ENCODE results near the gene MMP17. TPM values are rescaled to one million over a fixed set of nuclear protein-coding genes. Genes with fewer than 3 reads are reported as not detected.

Gene MMP17
- total RNA-seq, 1 experiment from 2014 or later: 0.61 TPM

GRCh38 chr12:131867891-131868675 is 39.9 kb downstream of the MMP17 start:
- peaks cover 43% of the 10 kb centered on the region for H3K4me1 Mint-ChIP-seq (ENCODE audit: low read depth, unreplicated experiment)
- H3K36me3 Mint-ChIP-seq (ENCODE audit: insufficient read depth, unreplicated experiment): no peaks in the 10 kb centered on the region
- TF ChIP-seq CTCF (IDR thresholded peaks at IDR 0.05; ENCODE audit: unreplicated experiment): no peak
- DNase-seq: no peak
- intact Hi-C loops (cut with micrococcal nuclease; ENCODE audit: unreplicated experiment): no loop called here
- no TSS peak for BruUV-seq (replicated peaks)
- H3K27ac Mint-ChIP-seq (ENCODE audit: unreplicated experiment): no peak overlapping the region
- no peak overlapping the region for H3K4me3 Mint-ChIP-seq (ENCODE audit: low read depth, unreplicated experiment)
- CTCF ChIA-PET: interaction anchor here (0.7 to 1.4 kb wide), 2 partner anchors 15 to 849 kb away, joined by 3 to 4 read pairs; no protein-coding TSS in a partner anchor
- no peaks in the 10 kb centered on the region for H3K9me3 Mint-ChIP-seq (ENCODE audit: low read depth, unreplicated experiment)
- no peaks in the 10 kb centered on the region for H3K27me3 Mint-ChIP-seq (ENCODE audit: unreplicated experiment)

- BruUV-seq (replicated peaks): no TSS peak
- Mint-ChIP-seq H3K36me3 (ENCODE audit: insufficient read depth, unreplicated experiment) (no peaks in the 10 kb centered on the region), H3K27ac (ENCODE audit: unreplicated experiment) (peak overlapping the region; percentile 23), H3K27me3 (ENCODE audit: unreplicated experiment) (no peaks in the 10 kb centered on the region), H3K9me3 (ENCODE audit: low read depth, unreplicated experiment) (no peaks in the 10 kb centered on the region), H3K4me3 (ENCODE audit: low read depth, unreplicated experiment) (no peak overlapping the region), H3K4me1 (ENCODE audit: low read depth, unreplicated experiment) (peaks cover 38% of the 10 kb centered on the region)
- DNase-seq: peak; percentile 56
- CTCF ChIA-PET: interaction anchor here (0.9 kb wide), 1 partner anchor 67 kb away, joined by 3 read pairs; no protein-coding TSS in a partner anchor
- no peak for TF ChIP-seq CTCF (IDR thresholded peaks at IDR 0.05; ENCODE audit: unreplicated experiment)
- intact Hi-C loops (cut with micrococcal nuclease; ENCODE audit: unreplicated experiment): no loop called here
These were observed 41.8 kb downstream of the MMP17 start for GRCh38 chr12:131869871-131870418.

- Mint-ChIP-seq H3K27me3 (ENCODE audit: unreplicated experiment) (no peaks in the 10 kb centered on the region), H3K36me3 (ENCODE audit: insufficient read depth, unreplicated experiment) (no peaks in the 10 kb centered on the region), H3K9me3 (ENCODE audit: low read depth, unreplicated experiment) (no peaks in the 10 kb centered on the region), H3K4me3 (ENCODE audit: low read depth, unreplicated experiment) (no peak overlapping the region), H3K27ac (ENCODE audit: unreplicated experiment) (peak overlapping the region; percentile 49), H3K4me1 (ENCODE audit: low read depth, unreplicated experiment) (peaks cover 29% of the 10 kb centered on the region)
- CTCF ChIA-PET: interaction anchor here (1.0 kb wide), 1 partner anchor 20 kb away, joined by 3 read pairs; no protein-coding TSS in a partner anchor
- intact Hi-C loops (cut with micrococcal nuclease; ENCODE audit: unreplicated experiment): no loop called here
- no TSS peak for BruUV-seq (replicated peaks)
- TF ChIP-seq CTCF (IDR thresholded peaks at IDR 0.05; ENCODE audit: unreplicated experiment): no peak
- DNase-seq: no peak
These were observed 43.5 kb downstream of the MMP17 start for GRCh38 chr12:131871677-131872076.

GRCh38 chr12:131872154-131873051 is 44.2 kb downstream of the MMP17 start:
- H3K27me3 Mint-ChIP-seq (ENCODE audit: unreplicated experiment): no peaks in the 10 kb centered on the region
- no peaks in the 10 kb centered on the region for H3K36me3 Mint-ChIP-seq (ENCODE audit: insufficient read depth, unreplicated experiment)
- no TSS peak for BruUV-seq (replicated peaks)
- CTCF ChIA-PET: interaction anchor here (1.0 kb wide), 1 partner anchor 21 kb away, joined by 3 read pairs; no protein-coding TSS in a partner anchor
- peak; percentile 90 for DNase-seq
- no peaks in the 10 kb centered on the region for H3K9me3 Mint-ChIP-seq (ENCODE audit: low read depth, unreplicated experiment)
- H3K4me1 Mint-ChIP-seq (ENCODE audit: low read depth, unreplicated experiment): peaks cover 29% of the 10 kb centered on the region
- no peak for TF ChIP-seq CTCF (IDR thresholded peaks at IDR 0.05; ENCODE audit: unreplicated experiment)
- intact Hi-C loops (cut with micrococcal nuclease; ENCODE audit: unreplicated experiment): no loop called here
- no peak overlapping the region for H3K4me3 Mint-ChIP-seq (ENCODE audit: low read depth, unreplicated experiment)
- H3K27ac Mint-ChIP-seq (ENCODE audit: unreplicated experiment): peak overlapping the region; percentile 49

Data from Calu3 (cell line).